ENCODE results near the gene TXNRD3. TPM values are rescaled to one million over a fixed set of nuclear protein-coding genes. Genes with fewer than 3 reads are reported as not detected.

TXNRD3 gene
- total RNA-seq, 1 experiment from 2014 or later: 11.1 TPM

DNA sequence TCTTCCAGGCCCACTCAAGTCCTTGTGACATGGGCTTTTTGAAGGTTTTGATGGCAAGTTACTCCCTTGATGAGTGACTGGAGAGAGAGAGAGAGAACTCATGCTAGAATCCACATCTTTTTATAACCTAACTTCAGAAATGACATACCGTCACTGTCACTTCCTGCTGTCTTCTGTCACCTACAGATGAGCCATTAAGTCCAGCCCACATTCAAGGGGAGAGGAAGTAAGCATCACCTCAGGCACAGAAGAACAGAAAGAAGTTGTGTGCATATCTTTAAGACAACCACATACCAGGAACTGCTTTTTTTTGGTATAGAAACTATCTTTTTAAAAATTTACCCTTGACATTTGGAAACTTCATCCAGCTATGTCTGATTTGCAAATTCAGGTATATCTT lies 16.6 kb upstream of the TXNRD3 start:
- Mint-ChIP-seq H3K4me3 (ENCODE audit: unreplicated experiment) (no peak overlapping the region), H3K27ac (ENCODE audit: unreplicated experiment) (no peak overlapping the region), H3K27me3 (ENCODE audit: insufficient read depth, unreplicated experiment) (no peaks in the 10 kb centered on the region), H3K9me3 (ENCODE audit: unreplicated experiment) (no peaks in the 10 kb centered on the region), H3K4me1 (ENCODE audit: low read depth, unreplicated experiment) (no peaks in the 10 kb centered on the region), H3K36me3 (ENCODE audit: insufficient read depth, unreplicated experiment) (no peaks in the 10 kb centered on the region)
- H3K9me3 ChIP-seq: peaks cover 7% of the 10 kb centered on the region; the same call in 1 of the 2 replicates
- ChIA-PET POLR2A (no interaction called here), CTCF (interaction anchor here (0.6 kb wide), 1 partner anchor 45 kb away, joined by 3 read pairs; no protein-coding TSS in a partner anchor)
- BruUV-seq (replicated peaks): no TSS peak
- H3K4me1 ChIP-seq: no peaks in the 10 kb centered on the region
- no peaks in the 10 kb centered on the region for H3K36me3 ChIP-seq (ENCODE audit: control insufficient read depth, insufficient read depth, low read length)
- intact Hi-C loops (cut with micrococcal nuclease; ENCODE audit: unreplicated experiment): loop anchor here (10.0 kb wide), 1 partner anchor 783 kb away; no protein-coding TSS in a partner anchor
- no peak for TF ChIP-seq CTCF (IDR thresholded peaks at IDR 0.05; ENCODE audit: insufficient read depth in 1 of 2, low read depth in 1 of 2, low read length in 1 of 2, severe bottlenecking in 1 of 2, unreplicated experiment in 1 of 2)
- no peak for DNase-seq
- H3K27me3 ChIP-seq (replicated peaks; ENCODE audit: control insufficient read depth, insufficient read depth, low read length): no peaks in the 10 kb centered on the region
- no peak overlapping the region for H3K4me3 ChIP-seq (ENCODE audit: low read depth, low read length)

GRCh38 chr3:126668450-126669401 lies 13.8 kb upstream of the TXNRD3 start:
- Mint-ChIP-seq H3K9me3 (ENCODE audit: unreplicated experiment) (no peaks in the 10 kb centered on the region), H3K27me3 (ENCODE audit: insufficient read depth, unreplicated experiment) (peaks cover 4% of the 10 kb centered on the region), H3K27ac (ENCODE audit: unreplicated experiment) (no peak overlapping the region), H3K4me3 (ENCODE audit: unreplicated experiment) (no peak overlapping the region), H3K4me1 (ENCODE audit: low read depth, unreplicated experiment) (no peaks in the 10 kb centered on the region), H3K36me3 (ENCODE audit: insufficient read depth, unreplicated experiment) (no peaks in the 10 kb centered on the region)
- no peak for DNase-seq
- H3K36me3 ChIP-seq (ENCODE audit: control insufficient read depth, insufficient read depth, low read length): no peaks in the 10 kb centered on the region
- H3K4me1 ChIP-seq: no peaks in the 10 kb centered on the region
- H3K4me3 ChIP-seq (ENCODE audit: low read depth, low read length): no peak overlapping the region
- no peaks in the 10 kb centered on the region for H3K27me3 ChIP-seq (replicated peaks; ENCODE audit: control insufficient read depth, insufficient read depth, low read length)
- TF ChIP-seq CTCF (IDR thresholded peaks at IDR 0.05; ENCODE audit: insufficient read depth in 1 of 2, low read depth in 1 of 2, low read length in 1 of 2, severe bottlenecking in 1 of 2, unreplicated experiment in 1 of 2): no peak
- intact Hi-C loops (cut with micrococcal nuclease; ENCODE audit: unreplicated experiment): no loop called here
- CTCF ChIA-PET: no interaction called here
- POLR2A ChIA-PET: no interaction called here
- peaks cover under 1% of the 10 kb centered on the region; the same call in 1 of the 2 replicates for H3K9me3 ChIP-seq
- no TSS peak for BruUV-seq (replicated peaks)

DNA sequence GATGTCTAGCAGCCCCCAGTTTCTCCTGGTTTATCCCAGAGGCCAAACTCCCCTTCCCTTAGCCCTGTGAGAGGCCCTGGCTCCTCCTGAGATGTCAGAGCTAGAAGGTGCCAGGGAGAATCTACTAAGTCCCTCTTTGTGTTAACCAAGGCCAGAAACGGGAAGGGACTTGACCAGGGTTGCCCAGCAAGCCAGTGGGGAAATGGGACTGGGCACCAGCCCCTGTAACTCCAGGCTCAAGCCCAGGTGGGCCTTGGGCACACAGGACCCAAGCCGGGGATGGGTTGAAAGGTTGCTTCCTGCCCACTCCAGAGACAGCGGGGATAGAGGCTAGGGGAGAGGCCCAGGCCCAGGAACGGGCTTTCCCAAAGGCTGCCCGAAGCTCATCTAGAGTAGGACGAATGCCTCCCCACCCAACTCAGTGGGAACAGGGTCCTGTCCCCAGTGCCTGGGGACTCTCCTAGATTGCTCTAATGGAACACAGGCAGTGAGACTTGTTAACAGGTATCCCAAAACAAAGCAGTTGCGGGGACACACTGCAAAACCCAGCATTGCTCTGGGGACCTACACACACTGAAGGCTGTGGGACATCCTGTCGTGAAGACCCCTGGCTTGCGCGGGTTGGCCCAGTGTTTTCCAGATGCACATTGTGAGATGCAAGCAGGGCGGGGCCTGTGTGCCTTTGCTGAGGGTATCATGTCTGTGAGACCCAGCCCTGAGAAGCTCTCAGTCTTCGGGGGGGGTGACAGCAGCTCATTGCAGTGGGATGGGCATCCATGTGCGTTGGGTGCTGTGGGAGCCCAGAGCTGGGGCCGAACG lies 12.9 kb upstream of the TXNRD3 start:
- no TSS peak for BruUV-seq (replicated peaks)
- TF ChIP-seq CTCF (IDR thresholded peaks at IDR 0.05; ENCODE audit: insufficient read depth in 1 of 2, low read depth in 1 of 2, low read length in 1 of 2, severe bottlenecking in 1 of 2, unreplicated experiment in 1 of 2): no peak

More for the DNA sequence above, 12.9 kb upstream of the TXNRD3 start:
- H3K36me3 ChIP-seq (ENCODE audit: control insufficient read depth, insufficient read depth, low read length): no peaks in the 10 kb centered on the region
- H3K36me3 Mint-ChIP-seq (ENCODE audit: insufficient read depth, unreplicated experiment): no peaks in the 10 kb centered on the region
- no peak overlapping the region for H3K4me3 ChIP-seq (ENCODE audit: low read depth, low read length)
- H3K4me1 Mint-ChIP-seq (ENCODE audit: low read depth, unreplicated experiment): no peaks in the 10 kb centered on the region
- H3K27me3 ChIP-seq (replicated peaks; ENCODE audit: control insufficient read depth, insufficient read depth, low read length): peaks cover 2% of the 10 kb centered on the region; the same call in 1 of the 2 replicates
- intact Hi-C loops (cut with micrococcal nuclease; ENCODE audit: unreplicated experiment): no loop called here
- H3K27me3 Mint-ChIP-seq (ENCODE audit: insufficient read depth, unreplicated experiment): peaks cover 4% of the 10 kb centered on the region
- DNase-seq: no peak
- CTCF ChIA-PET: no interaction called here
- H3K4me3 Mint-ChIP-seq (ENCODE audit: unreplicated experiment): no peak overlapping the region
- no peak overlapping the region for H3K27ac Mint-ChIP-seq (ENCODE audit: unreplicated experiment)
- H3K9me3 Mint-ChIP-seq (ENCODE audit: unreplicated experiment): no peaks in the 10 kb centered on the region
- POLR2A ChIA-PET: no interaction called here
- H3K4me1 ChIP-seq: no peaks in the 10 kb centered on the region
- H3K9me3 ChIP-seq: no peaks in the 10 kb centered on the region

Measured in Caco-2 (cell line).